SIG-M5 treated with dmso at 0.1 percent for 504 hours (cell line): ENCODE data around the gene PJVK.
"Not testable (repeated sequence)": the region's sequence is repeated elsewhere in the genome, so short reads cannot be mapped to it uniquely, and the experiment has no call there.

Experiments
- DNase-seq: peaks from one replicate; lab custom pipeline; 2025; ENCODE audit not compliant: unreplicated experiment; lab: John Stamatoyannopoulos, UW

PJVK gene

GRCh38 chr2:178429336-178429735 lies 21.8 kb upstream of the PJVK start:
- DNase-seq: peak; percentile 39

- DNase-seq: no peak
Observed at GRCh38 chr2:178436662-178437061, 14.5 kb upstream of the PJVK start.

GRCh38 chr2:178441426-178441825 lies 9.8 kb upstream of the PJVK start:
- no peak for DNase-seq

GRCh38 chr2:178448968-178449661 lies 2.1 kb upstream of the PJVK start:
- DNase-seq: no peak

- DNase-seq: peak; percentile 44
Observed at GRCh38 chr2:178449700-178450523, 1.3 kb upstream of the PJVK start.

GRCh38 chr2:178450524-178450773 lies 729 bp upstream of the PJVK start:
- no peak for DNase-seq

GRCh38 chr2:178452334-178452733 lies 1.2 kb downstream of the PJVK start:
- no peak for DNase-seq

- DNase-seq: no peak
Observed at GRCh38 chr2:178452870-178453269, 1.7 kb downstream of the PJVK start.

GRCh38 chr2:178455947-178456346 lies 4.8 kb downstream of the PJVK start:
- no peak for DNase-seq

- DNase-seq: no peak
Observed at GRCh38 chr2:178457390-178457886, 6.3 kb downstream of the PJVK start.

GRCh38 chr2:178469219-178469849 lies 18.2 kb downstream of the PJVK start:
- no peak for DNase-seq

- DNase-seq: not testable (repeated sequence)
Observed at GRCh38 chr2:178471313-178471712, 20.1 kb downstream of the PJVK start.

- no peak for DNase-seq
Observed at GRCh38 chr2:178473373-178473772, 22.2 kb downstream of the PJVK start.

- DNase-seq: no peak
Observed at GRCh38 chr2:178473931-178474330, 22.8 kb downstream of the PJVK start.

GRCh38 chr2:178474560-178474959 lies 23.4 kb downstream of the PJVK start:
- DNase-seq: no peak

- no peak for DNase-seq
Observed at GRCh38 chr2:178476477-178476876, 25.3 kb downstream of the PJVK start.

- peak; percentile 21 for DNase-seq
Observed at GRCh38 chr2:178477443-178478129, 26.4 kb downstream of the PJVK start.

- no peak for DNase-seq
Observed at GRCh38 chr2:178478130-178478438, 26.9 kb downstream of the PJVK start.

- peak; percentile 89 for DNase-seq
Observed at GRCh38 chr2:178478439-178479274, 27.5 kb downstream of the PJVK start, which contains the start of gene FKBP7. TSS of gene FKBP7 (minus strand) at chr2:178478600. CDS start at chr2:178478499, 101 bp downstream.

- DNase-seq: peak; percentile 53
Observed at GRCh38 chr2:178479275-178479616, 28.1 kb downstream of the PJVK start.

GRCh38 chr2:178479758-178480226 lies 28.6 kb downstream of the PJVK start:
- DNase-seq: peak; percentile 44
